Mucosa of descending colon (tissue), 3 donors: ENCODE data around the gene GFAP. TPM values are rescaled to one million over a fixed set of nuclear protein-coding genes. Genes with fewer than 3 reads are reported as not detected.
"Not testable (repeated sequence)": the region's sequence is repeated elsewhere in the genome, so short reads cannot be mapped to it uniquely, and the experiment has no call there.

Experiments
- ATAC-seq: fragments of 200-7000 bp; cut with Tn5 transposase; one replicate; pipeline ENCODE4 v1.9.1; 2020; ENCODE audit warnings: mild to moderate bottlenecking, moderate library complexity
- DNase-seq, 3 donors: peaks; one replicate each; pipeline ENCODE4 v3.0.0-alpha.2; 2020
- H3K36me3 ChIP-seq: fragments of 200-600 bp; one replicate; pipeline ENCODE4 v1.8.0; 2021; ENCODE audit warnings: low read depth, mild to moderate bottlenecking
- H3K4me1 ChIP-seq: fragments of 200-600 bp; one replicate; pipeline ENCODE4 v1.8.0; 2021; ENCODE audit warnings: low read depth, mild to moderate bottlenecking
- H3K4me3 ChIP-seq: fragments of 200-600 bp; one replicate; pipeline ENCODE4 v1.8.0; 2021; ENCODE audit warnings: mild to moderate bottlenecking
- H3K9me3 ChIP-seq: fragments of 200-600 bp; one replicate; pipeline ENCODE4 v1.8.0; 2021; ENCODE audit warnings: mild to moderate bottlenecking
- CTCF ChIP-seq: fragments of 200-600 bp; IDR thresholded peaks from one replicate; pipeline ENCODE4 v1.8.0; 2022; ENCODE audit warnings: antibody characterized with exemption, mild to moderate bottlenecking
- intact Hi-C, 2 donors: fragments of 100-400 bp; cut with DNase I in 1 of 2; cut with micrococcal nuclease in 1 of 2; formaldehyde crosslinking; loops; one replicate each; pipeline versions ENCODE4 v1.11.0 to v1.11.1; 2022; cut with DNase I, micrococcal nuclease
- total RNA-seq, 3 donors: library from RNA; stranded (reverse); fragmentation: NEBNext Ultra II Directional in 2 of 3; extraction: Animal tissue kit (Norgen Biotek cat#: 25700) in 2 of 3; gene quantifications; one replicate each; pipeline versions ENCODE4 v1.2.1 to v1.2.4, GENCODE V29; 2021 to 2023
- donor health status: DM: no; HTN: no; CAD: no; lungs with moderate emphysema.
- donor health status: DM: no; HTN: no; CAD: no.
- donor health status: DM: no; HTN: yes; CAD: no.

The GFAP gene
- total RNA-seq, 3 donors from 2014 or later = 0.23 to 0.47 TPM; not detected in 1

GRCh38 chr17:44955674-44956425 lies 40.5 kb upstream of the GFAP start:
- no peak overlapping the region for H3K4me3 ChIP-seq
- ATAC-seq (no peak), DNase-seq (no peak)
- intact Hi-C loops = no loop called here
- H3K4me1 ChIP-seq = peaks cover 4% of the 10 kb centered on the region
- no peaks in the 10 kb centered on the region for H3K36me3 ChIP-seq
- H3K9me3 ChIP-seq = no peaks in the 10 kb centered on the region
- TF ChIP-seq CTCF = no peak

GRCh38 chr17:44952946-44953475 lies 37.7 kb upstream of the GFAP start:
- peaks cover 4% of the 10 kb centered on the region for H3K4me1 ChIP-seq
- H3K36me3 ChIP-seq = no peaks in the 10 kb centered on the region
- no peak for DNase-seq
- no peak for ATAC-seq
- no peaks in the 10 kb centered on the region for H3K9me3 ChIP-seq
- TF ChIP-seq CTCF = no peak
- no peak overlapping the region for H3K4me3 ChIP-seq
- intact Hi-C loops = no loop called here

- Histone ChIP-seq H3K36me3 (no peaks in the 10 kb centered on the region), H3K4me1 (peaks cover 7% of the 10 kb centered on the region), H3K4me3 (no peak overlapping the region), H3K9me3 (no peaks in the 10 kb centered on the region)
- no peak for DNase-seq
- intact Hi-C loops = no loop called here
- ATAC-seq = no peak
- no peak for TF ChIP-seq CTCF
Observed at GRCh38 chr17:44948315-44948795, 33.1 kb upstream of the GFAP start.

GRCh38 chr17:44947461-44948314 lies 32.4 kb upstream of the GFAP start, which contains the start of gene KIF18B:
TSS of gene KIF18B (minus strand) at chr17:44947773. CDS start at chr17:44936344, 11,429 bp downstream.
- peak; percentile 91 to 93 (median 92) for DNase-seq
- Histone ChIP-seq H3K9me3 (no peaks in the 10 kb centered on the region), H3K4me1 (peaks cover 7% of the 10 kb centered on the region), H3K4me3 (peak within 1 kb of the TSS; percentile 32), H3K36me3 (no peaks in the 10 kb centered on the region)
- no peak for TF ChIP-seq CTCF
- intact Hi-C loops = no loop called here
- ATAC-seq = peak; percentile 99

GRCh38 chr17:44945652-44946051 lies 30.4 kb upstream of the GFAP start:
- intact Hi-C loops, H3K9me3 ChIP-seq, H3K4me1 ChIP-seq, H3K36me3 ChIP-seq, DNase-seq, ATAC-seq, H3K4me3 ChIP-seq: not testable (repeated sequence)
